ENCODE data around the gene CORT. TPM values are rescaled to one million over a fixed set of nuclear protein-coding genes. Genes with fewer than 3 reads are reported as not detected.

The CORT gene
- polyA plus RNA-seq, 1 donor: 1.4 TPM

GRCh38 chr1:10474613-10475507 lies 25.0 kb downstream of the CORT start, which contains the start of gene PEX14:
PEX14 (plus strand) TSS chr1:10474950; CDS start chr1:10474967, 17 bp downstream.
- DNase-seq (ENCODE audit: low read depth): peak; percentile 58

GRCh38 chr1:10475510-10475909 lies 25.7 kb downstream of the CORT start:
- no peak for DNase-seq (ENCODE audit: low read depth)

- no peak for DNase-seq (ENCODE audit: low read depth)
These were observed 29.5 kb downstream of the CORT start for GRCh38 chr1:10479296-10479695.

GRCh38 chr1:10480614-10481013 lies 30.8 kb downstream of the CORT start:
- no peak for DNase-seq (ENCODE audit: low read depth)

- DNase-seq (ENCODE audit: low read depth): no peak
These were observed 34.7 kb downstream of the CORT start for GRCh38 chr1:10484521-10484920.

GRCh38 chr1:10489291-10490055 lies 39.6 kb downstream of the CORT start:
- no peak for DNase-seq (ENCODE audit: low read depth)

GRCh38 chr1:10490286-10490970 lies 40.6 kb downstream of the CORT start:
- no peak for DNase-seq (ENCODE audit: low read depth)

- no peak for DNase-seq (ENCODE audit: low read depth)
These were observed 44.6 kb downstream of the CORT start for GRCh38 chr1:10494418-10494753.

- no peak for DNase-seq (ENCODE audit: low read depth)
These were observed 45.1 kb downstream of the CORT start for GRCh38 chr1:10494754-10495474.

GRCh38 chr1:10495475-10495817 lies 45.6 kb downstream of the CORT start:
- no peak for DNase-seq (ENCODE audit: low read depth)

GRCh38 chr1:10495952-10496351 lies 46.1 kb downstream of the CORT start:
- DNase-seq (ENCODE audit: low read depth): no peak

GRCh38 chr1:10497109-10497508 lies 47.3 kb downstream of the CORT start:
- DNase-seq (ENCODE audit: low read depth): no peak

- DNase-seq (ENCODE audit: low read depth): no peak
These were observed 48.4 kb downstream of the CORT start for GRCh38 chr1:10498231-10498630.

Other genes with a start within 250 kb of the CORT start
- 188 TPM for gene KIF1B, start 239.5 kb upstream of the CORT start, polyA plus RNA-seq (ENCODE audit: insufficient read length)
- 93.4 TPM for gene PGD, start 51.0 kb upstream of the CORT start, polyA plus RNA-seq (ENCODE audit: insufficient read length)
- 8.7 TPM for gene CENPS, start 19.6 kb upstream of the CORT start, polyA plus RNA-seq (ENCODE audit: insufficient read length)
- gene DFFA, start 22.5 kb downstream of the CORT start, polyA plus RNA-seq (ENCODE audit: insufficient read length): 18.9 TPM
- 13.9 TPM for gene PEX14, start 24.9 kb downstream of the CORT start, polyA plus RNA-seq (ENCODE audit: insufficient read length)